Measurements from ENCODE around the gene PIP5KL1.

The PIP5KL1 gene

GRCh38 chr9:127968042-127968441 lies 37.5 kb upstream of the PIP5KL1 start:
- no peak for DNase-seq

- DNase-seq: no peak
Observed at GRCh38 chr9:127967151-127967809, 36.7 kb upstream of the PIP5KL1 start.

- DNase-seq: no peak
Observed at GRCh38 chr9:127966416-127967150, 36.0 kb upstream of the PIP5KL1 start.

- no peak for DNase-seq
Observed at GRCh38 chr9:127965953-127966352, 35.4 kb upstream of the PIP5KL1 start.

- no peak for DNase-seq
Observed at GRCh38 chr9:127963359-127964064, 32.9 kb upstream of the PIP5KL1 start.

GRCh38 chr9:127963041-127963358 lies 32.4 kb upstream of the PIP5KL1 start:
- no peak for DNase-seq

- DNase-seq: no peak
Observed at GRCh38 chr9:127962278-127962677, 31.7 kb upstream of the PIP5KL1 start.

GRCh38 chr9:127961613-127962155 lies 31.1 kb upstream of the PIP5KL1 start:
- DNase-seq: no peak

- DNase-seq: no peak
Observed at GRCh38 chr9:127961155-127961490, 30.5 kb upstream of the PIP5KL1 start.

GRCh38 chr9:127960410-127961154 lies 30.0 kb upstream of the PIP5KL1 start:
- DNase-seq: no peak

- DNase-seq: no peak
Observed at GRCh38 chr9:127959841-127960409, 29.3 kb upstream of the PIP5KL1 start.

GRCh38 chr9:127959398-127959797 lies 28.8 kb upstream of the PIP5KL1 start:
- no peak for DNase-seq

- no peak for DNase-seq
Observed at GRCh38 chr9:127958728-127959127, 28.2 kb upstream of the PIP5KL1 start.

GRCh38 chr9:127955294-127956015 lies 24.9 kb upstream of the PIP5KL1 start:
- peak; percentile 74 for DNase-seq

- DNase-seq: no peak
Observed at GRCh38 chr9:127954831-127955293, 24.3 kb upstream of the PIP5KL1 start.

- no peak for DNase-seq
Observed at GRCh38 chr9:127953768-127954505, 23.4 kb upstream of the PIP5KL1 start.

- no peak for DNase-seq
Observed at GRCh38 chr9:127953154-127953553, 22.6 kb upstream of the PIP5KL1 start.

GRCh38 chr9:127950513-127951289 lies 20.1 kb upstream of the PIP5KL1 start:
- DNase-seq: no peak

GRCh38 chr9:127949827-127950512 lies 19.4 kb upstream of the PIP5KL1 start:
- DNase-seq: no peak

Data from CD4-positive, alpha-beta T cell treated with Interleukin-15 for 1 hour (primary cell).